ENCODE measurements around the gene MC1R. TPM values are rescaled to one million over a fixed set of nuclear protein-coding genes. Genes with fewer than 3 reads are reported as not detected.
A peak's percentile ranks its signal among the peaks of the same experiment; 100 is the strongest.
"Not testable (repeated sequence)": the region's sequence is repeated elsewhere in the genome, so short reads cannot be mapped to it uniquely, and the experiment has no call there.

Gene MC1R
- polyA plus RNA-seq, 2 of the 4 experiments (the other 2 are of a cell fraction) = 7.4 to 8.0 TPM

- TF ChIP-seq, protein P1, sequence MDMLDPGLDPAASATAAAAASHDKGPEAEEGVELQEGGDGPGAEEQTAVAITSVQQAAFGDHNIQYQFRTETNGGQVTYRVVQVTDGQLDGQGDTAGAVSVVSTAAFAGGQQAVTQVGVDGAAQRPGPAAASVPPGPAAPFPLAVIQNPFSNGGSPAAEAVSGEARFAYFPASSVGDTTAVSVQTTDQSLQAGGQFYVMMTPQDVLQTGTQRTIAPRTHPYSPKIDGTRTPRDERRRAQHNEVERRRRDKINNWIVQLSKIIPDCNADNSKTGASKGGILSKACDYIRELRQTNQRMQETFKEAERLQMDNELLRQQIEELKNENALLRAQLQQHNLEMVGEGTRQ (IDR thresholded peaks at IDR 0.05) = no peak
- TF ChIP-seq CHD4 (IDR thresholded peaks at IDR 0.05; ENCODE audit: borderline replicate concordance) (no peak), NR3C1 (IDR thresholded peaks at IDR 0.05) (no peak), E2F6 (IDR thresholded peaks at IDR 0.05; ENCODE audit: borderline replicate concordance, low read depth) (peak; percentile 97), HOXB5 (CRISPR knock-in tag; IDR thresholded peaks at IDR 0.05) (peak; percentile 87; the same call in 1 of the 2 replicates), HOXB13 (CRISPR knock-in tag; IDR thresholded peaks at IDR 0.05; ENCODE audit: low read depth) (peak; percentile 94), NPAS2 (CRISPR knock-in tag; IDR thresholded peaks at IDR 0.05; ENCODE audit: borderline replicate concordance) (peak; percentile 42; the same call in 1 of the 2 replicates), EHF (CRISPR knock-in tag; IDR thresholded peaks at IDR 0.05) (peak; percentile 87; the same call in 1 of the 2 replicates), TP53 (CRISPR knock-in tag; IDR thresholded peaks at IDR 0.05) (peak; percentile 75; the same call in 1 of the 2 replicates), HOXA7 (CRISPR knock-in tag; IDR thresholded peaks at IDR 0.05) (peak; percentile 73; the same call in 1 of the 2 replicates), ELK1 (IDR thresholded peaks at IDR 0.05; ENCODE audit: low read depth, low read length) (no peak), PBX3 (IDR thresholded peaks at IDR 0.05) (no peak), CHD2 (IDR thresholded peaks at IDR 0.05; ENCODE audit: low read length, partially characterized antibody) (peak; percentile 23), EHMT2 (IDR thresholded peaks at IDR 0.05; ENCODE audit: low read depth) (no peak), MAZ (IDR thresholded peaks at IDR 0.05; ENCODE audit: borderline replicate concordance, low read depth, low read length) (no peak), ZNF302 (CRISPR knock-in tag; IDR thresholded peaks at IDR 0.05) (0 out of 2 replicates have a peak, but pooled peaks have one; percentile 41), JUN (IDR thresholded peaks at IDR 0.05) (peak; percentile 83 to 88; a peak in 4 of 5 replicates)
- TF ChIP-seq, protein P2, sequence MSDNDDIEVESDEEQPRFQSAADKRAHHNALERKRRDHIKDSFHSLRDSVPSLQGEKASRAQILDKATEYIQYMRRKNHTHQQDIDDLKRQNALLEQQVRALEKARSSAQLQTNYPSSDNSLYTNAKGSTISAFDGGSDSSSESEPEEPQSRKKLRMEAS (IDR thresholded peaks at IDR 0.05) = peak; percentile 96
- TF ChIP-seq, protein P3, sequence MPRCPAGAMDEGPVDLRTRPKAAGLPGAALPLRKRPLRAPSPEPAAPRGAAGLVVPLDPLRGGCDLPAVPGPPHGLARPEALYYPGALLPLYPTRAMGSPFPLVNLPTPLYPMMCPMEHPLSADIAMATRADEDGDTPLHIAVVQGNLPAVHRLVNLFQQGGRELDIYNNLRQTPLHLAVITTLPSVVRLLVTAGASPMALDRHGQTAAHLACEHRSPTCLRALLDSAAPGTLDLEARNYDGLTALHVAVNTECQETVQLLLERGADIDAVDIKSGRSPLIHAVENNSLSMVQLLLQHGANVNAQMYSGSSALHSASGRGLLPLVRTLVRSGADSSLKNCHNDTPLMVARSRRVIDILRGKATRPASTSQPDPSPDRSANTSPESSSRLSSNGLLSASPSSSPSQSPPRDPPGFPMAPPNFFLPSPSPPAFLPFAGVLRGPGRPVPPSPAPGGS (IDR thresholded peaks at IDR 0.05) = peak; percentile 61; the same call in 1 of the 3 replicates
Observed at GRCh38 chr16:89873109-89873971, 45.3 kb upstream of the MC1R start, which contains the start of gene TCF25 (continued).

GRCh38 chr16:89873972-89874689, 44.5 kb upstream of the MC1R start:
- DNase-seq (ENCODE audit: low read depth in 1 of 2, low spot score in 1 of 2) = peak; percentile 77 to 98
- Histone ChIP-seq H3K4me1 (peaks cover 12% of the 10 kb centered on the region; the same call in 1 of the 3 replicates), H3K4me2 (peak overlapping the region; percentile 95), H3K4me3 (peak overlapping the region; percentile 85), H3K27ac (peak overlapping the region; percentile 96 to 99), H3K9me3 (no peaks in the 10 kb centered on the region)
- 16% methylated on average over 10 of the region's 61 CpGs for WGBS (ENCODE audit: missing lambda C conversion rate)
- ATAC-seq = peak; percentile 62 to 82
- no peak for FAIRE-seq
- CTCF ChIA-PET = interaction anchor here (2.9 to 5.7 kb wide), 2 partner anchors 12 to 44 kb away, joined by 7 to 79 read pairs; partner anchors contain the start of gene MC1R
- POLR2A ChIA-PET = interaction anchor here (0.7 to 3.0 kb wide), 17 partner anchors 7 to 192 kb away, joined by 3 to 34 read pairs (median 5); partner anchors contain the start of genes MC1R, SPIRE2 and TUBB3
- TF ChIP-seq HDAC2 (IDR thresholded peaks at IDR 0.05) (no peak), PBX3 (IDR thresholded peaks at IDR 0.05) (0 out of 2 replicates have a peak, but pooled peaks have one; percentile 23), TFCP2L1 (CRISPR knock-in tag; IDR thresholded peaks at IDR 0.05) (peak; percentile 68; the same call in 1 of the 2 replicates), HOXA7 (CRISPR knock-in tag; IDR thresholded peaks at IDR 0.05) (0 out of 2 replicates have a peak, but pooled peaks have one; percentile 66), MYC (IDR thresholded peaks at IDR 0.05; ENCODE audit: borderline replicate concordance, low read length) (peak; percentile 92), TP53 (CRISPR knock-in tag; IDR thresholded peaks at IDR 0.05) (no peak)
- TF ChIP-seq, protein P1 (IDR thresholded peaks at IDR 0.05) = peak; percentile 85
- TF ChIP-seq, protein P2 (IDR thresholded peaks at IDR 0.05) = peak; percentile 91

DNA sequence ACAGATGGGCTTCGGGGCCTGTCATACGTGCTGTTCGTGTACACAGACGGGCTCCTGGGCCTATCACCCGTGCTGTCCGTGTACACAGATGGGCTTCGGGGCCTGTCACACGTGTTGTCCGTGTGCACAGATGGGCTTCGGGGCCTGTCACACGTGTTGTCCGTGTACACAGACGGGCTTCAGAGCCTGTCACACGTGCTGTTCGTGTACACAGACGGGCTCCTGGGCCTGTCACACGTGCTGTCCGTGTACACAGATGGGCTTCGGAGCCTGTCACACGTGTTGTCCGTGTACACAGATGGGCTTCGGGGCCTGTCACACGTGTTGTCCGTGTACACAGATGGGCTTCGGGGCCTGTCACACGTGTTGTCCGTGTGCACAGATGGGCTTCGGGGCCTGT, 39.5 kb upstream of the MC1R start:
- H3K4me2 ChIP-seq; CTCF ChIA-PET; POLR2A ChIA-PET; FAIRE-seq; H3K4me1 ChIP-seq; DNase-seq (ENCODE audit: low read depth in 1 of 2, low spot score in 1 of 2); ATAC-seq; H3K9me3 ChIP-seq; H3K4me3 ChIP-seq; H3K27ac ChIP-seq: not testable (repeated sequence)
- 97% methylated on average over 22 of the region's 28 CpGs for WGBS (ENCODE audit: missing lambda C conversion rate)

Measured in A549 (cell line).